Measurements from ENCODE around the gene METTL22.
A peak's percentile ranks its signal among the peaks of the same experiment; 100 is the strongest.

METTL22 gene

DNA sequence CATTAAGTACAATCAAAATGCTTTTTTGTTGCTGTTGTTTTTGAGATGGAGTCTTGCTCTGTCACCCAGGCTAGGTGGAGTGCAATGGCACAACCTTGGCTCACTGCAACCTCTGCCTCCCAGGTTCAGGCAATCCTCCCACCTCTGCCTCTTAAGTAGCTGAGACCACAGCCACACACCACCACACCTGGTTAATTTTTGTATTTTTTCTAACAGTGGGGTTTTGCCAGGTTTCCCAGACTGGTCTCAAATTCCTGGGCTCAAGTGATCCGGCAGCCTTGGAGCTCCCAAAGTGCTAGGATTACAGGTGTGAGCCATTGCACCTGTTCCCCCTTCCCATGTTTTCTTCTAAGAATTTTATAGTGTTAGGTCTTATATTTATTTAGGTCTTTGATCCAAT, 48.0 kb downstream of the METTL22 start:
- no peak overlapping the region for H3K27ac ChIP-seq

DNA sequence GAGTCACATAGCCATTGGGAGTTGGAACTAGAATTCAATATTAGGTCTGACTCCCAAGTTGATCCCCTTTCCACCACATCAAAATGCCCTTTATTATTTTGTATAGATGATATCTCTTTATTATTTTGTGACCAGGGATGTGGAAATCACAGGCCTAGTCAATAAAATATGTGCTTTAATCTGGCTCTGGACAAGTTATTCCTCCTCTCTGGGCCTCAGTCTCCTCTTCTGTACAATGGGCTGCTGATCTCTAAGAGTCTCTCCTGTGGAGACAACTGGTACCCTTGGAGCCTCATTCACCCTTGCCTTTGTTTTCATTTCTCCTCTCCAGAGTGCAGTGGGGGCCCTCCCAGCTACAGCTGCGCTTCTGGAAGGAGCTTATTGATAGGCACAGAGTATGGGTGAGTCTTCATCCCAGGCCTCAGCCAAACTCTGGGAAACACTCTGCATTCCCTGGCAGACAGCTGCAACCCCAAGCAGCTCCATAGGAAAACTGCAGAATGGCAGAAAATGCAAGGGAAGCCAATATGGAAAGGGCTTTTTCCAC, 48.6 kb downstream of the METTL22 start:
- Histone ChIP-seq H3K4me3 (ENCODE audit: low read depth in 1 of 2, low read length in 1 of 2) (no peak overlapping the region), H3K27me3 (peaks cover 14% of the 10 kb centered on the region), H3K4me1 (ENCODE audit: control insufficient read depth in 1 of 2, insufficient read depth in 1 of 2, low read depth in 1 of 2, low read length in 1 of 2) (peaks cover 11 to 15% of the 10 kb centered on the region in 2 experiments), H3K36me3 (peaks cover 48% of the 10 kb centered on the region), H3K27ac (no peak overlapping the region), H3K9me3 (no peaks in the 10 kb centered on the region)
- TF ChIP-seq, protein P1, sequence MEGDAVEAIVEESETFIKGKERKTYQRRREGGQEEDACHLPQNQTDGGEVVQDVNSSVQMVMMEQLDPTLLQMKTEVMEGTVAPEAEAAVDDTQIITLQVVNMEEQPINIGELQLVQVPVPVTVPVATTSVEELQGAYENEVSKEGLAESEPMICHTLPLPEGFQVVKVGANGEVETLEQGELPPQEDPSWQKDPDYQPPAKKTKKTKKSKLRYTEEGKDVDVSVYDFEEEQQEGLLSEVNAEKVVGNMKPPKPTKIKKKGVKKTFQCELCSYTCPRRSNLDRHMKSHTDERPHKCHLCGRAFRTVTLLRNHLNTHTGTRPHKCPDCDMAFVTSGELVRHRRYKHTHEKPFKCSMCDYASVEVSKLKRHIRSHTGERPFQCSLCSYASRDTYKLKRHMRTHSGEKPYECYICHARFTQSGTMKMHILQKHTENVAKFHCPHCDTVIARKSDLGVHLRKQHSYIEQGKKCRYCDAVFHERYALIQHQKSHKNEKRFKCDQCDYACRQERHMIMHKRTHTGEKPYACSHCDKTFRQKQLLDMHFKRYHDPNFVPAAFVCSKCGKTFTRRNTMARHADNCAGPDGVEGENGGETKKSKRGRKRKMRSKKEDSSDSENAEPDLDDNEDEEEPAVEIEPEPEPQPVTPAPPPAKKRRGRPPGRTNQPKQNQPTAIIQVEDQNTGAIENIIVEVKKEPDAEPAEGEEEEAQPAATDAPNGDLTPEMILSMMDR (IDR thresholded peaks at IDR 0.05) = no peak

More for the DNA sequence above, 48.0 kb downstream of the METTL22 start:
- Histone ChIP-seq H3K4me3 (ENCODE audit: low read depth in 1 of 2, low read length in 1 of 2) (no peak overlapping the region), H3K27me3 (peaks cover 8% of the 10 kb centered on the region), H3K4me1 (ENCODE audit: control insufficient read depth in 1 of 2, insufficient read depth in 1 of 2, low read depth in 1 of 2, low read length in 1 of 2) (peaks cover 5 to 11% of the 10 kb centered on the region in 2 experiments), H3K36me3 (peaks cover 54% of the 10 kb centered on the region), H3K9me3 (no peaks in the 10 kb centered on the region)
- TF ChIP-seq, protein P1 (IDR thresholded peaks at IDR 0.05) = no peak

DNA sequence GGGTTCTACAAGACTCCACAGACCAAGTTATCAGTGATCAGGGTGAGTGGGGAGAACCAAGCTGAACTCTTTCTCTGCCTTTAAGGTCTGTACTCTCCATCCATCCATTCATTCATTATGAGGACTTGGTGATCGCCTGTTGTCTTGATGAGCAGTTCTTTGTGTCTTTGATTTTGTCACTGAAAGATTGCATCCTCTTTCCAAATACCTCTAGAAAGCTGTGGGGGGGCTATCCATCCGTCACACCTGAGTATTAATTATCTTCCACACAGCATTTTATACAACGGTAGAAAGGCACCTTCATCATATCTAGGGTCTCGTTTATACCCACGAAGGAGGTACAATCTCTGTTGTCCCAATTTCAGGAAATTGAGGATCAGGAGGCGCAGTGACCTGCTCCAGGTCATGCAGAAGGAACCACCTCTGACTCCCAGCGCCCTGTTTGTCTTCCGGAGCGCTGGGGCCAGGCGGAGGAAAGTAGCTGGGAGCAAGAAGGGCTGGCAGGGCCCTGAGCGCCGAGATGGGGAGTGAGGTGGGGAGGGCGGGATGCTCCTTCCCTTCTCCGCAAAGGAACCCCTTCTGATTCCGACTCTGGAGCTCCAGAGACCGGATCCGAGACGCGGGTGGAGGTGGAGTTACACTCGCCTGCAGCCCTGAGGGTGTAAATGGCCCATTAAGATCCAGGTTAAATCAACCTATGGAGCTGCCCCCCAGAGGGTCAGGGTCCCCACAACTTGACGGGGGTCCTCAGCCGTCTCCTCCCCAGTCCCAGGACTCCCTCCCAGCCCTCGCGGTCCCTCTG, 52.3 kb downstream of the METTL22 start:
- Histone ChIP-seq H3K4me3 (ENCODE audit: low read depth in 1 of 2, low read length in 1 of 2) (peak overlapping the region; percentile 51 to 65), H3K27ac (peak overlapping the region; percentile 47), H3K9me3 (no peaks in the 10 kb centered on the region), H3K36me3 (peaks cover 19% of the 10 kb centered on the region), H3K27me3 (peaks cover 18% of the 10 kb centered on the region), H3K4me1 (ENCODE audit: control insufficient read depth in 1 of 2, insufficient read depth in 1 of 2, low read depth in 1 of 2, low read length in 1 of 2) (peaks cover 12 to 20% of the 10 kb centered on the region in 2 experiments)
- TF ChIP-seq, protein P1 (IDR thresholded peaks at IDR 0.05) = no peak

DNA sequence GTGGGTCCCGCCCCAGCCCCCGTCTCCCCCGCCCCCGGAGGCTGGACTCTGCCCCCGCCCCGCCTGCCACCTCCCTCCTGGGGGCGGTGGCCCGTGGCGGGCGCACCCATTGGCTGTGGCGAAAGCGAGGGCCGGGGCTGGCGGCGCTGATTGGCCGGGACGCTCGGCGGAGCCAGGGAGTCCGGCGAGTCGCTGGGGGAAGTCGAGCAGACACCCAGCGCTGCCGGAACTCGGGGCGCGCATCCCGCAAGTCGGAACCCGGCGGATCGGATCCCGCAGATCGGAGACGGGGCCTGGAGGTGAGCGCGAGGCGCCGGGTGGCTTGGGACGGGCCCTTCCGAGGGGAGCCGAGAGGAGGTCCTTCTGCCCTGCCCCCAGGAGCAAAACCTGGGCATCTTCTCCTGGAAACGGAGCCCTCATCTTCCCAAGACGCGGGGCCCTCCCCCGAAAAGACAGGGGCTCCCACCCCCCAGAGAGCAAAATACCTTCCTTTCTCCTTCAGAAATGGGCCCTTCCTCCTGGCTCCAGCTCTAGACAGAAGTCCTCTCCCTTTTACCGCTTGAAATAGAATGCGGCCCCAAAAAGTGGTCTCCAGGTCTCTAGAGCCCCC, 53.0 kb downstream of the METTL22 start, which contains the start of gene ABAT:
ABAT (plus strand) TSS at position 205 of the 610 bp plus-strand sequence. CDS start 61,123 bp downstream, outside the sequence.
- H3K9me3 ChIP-seq = no peaks in the 10 kb centered on the region
- peaks cover 18% of the 10 kb centered on the region for H3K27me3 ChIP-seq
- peaks cover 12 to 20% of the 10 kb centered on the region in 2 experiments for H3K4me1 ChIP-seq (ENCODE audit: control insufficient read depth in 1 of 2, insufficient read depth in 1 of 2, low read depth in 1 of 2, low read length in 1 of 2)
- TF ChIP-seq, protein P1 (IDR thresholded peaks at IDR 0.05) = peak; percentile 38
- H3K36me3 ChIP-seq = peaks cover 14% of the 10 kb centered on the region
- peak within 1 kb of the TSS; percentile 47 for H3K27ac ChIP-seq
- peak within 1 kb of the TSS; percentile 53 to 65 for H3K4me3 ChIP-seq (ENCODE audit: low read depth in 1 of 2, low read length in 1 of 2)

DNA sequence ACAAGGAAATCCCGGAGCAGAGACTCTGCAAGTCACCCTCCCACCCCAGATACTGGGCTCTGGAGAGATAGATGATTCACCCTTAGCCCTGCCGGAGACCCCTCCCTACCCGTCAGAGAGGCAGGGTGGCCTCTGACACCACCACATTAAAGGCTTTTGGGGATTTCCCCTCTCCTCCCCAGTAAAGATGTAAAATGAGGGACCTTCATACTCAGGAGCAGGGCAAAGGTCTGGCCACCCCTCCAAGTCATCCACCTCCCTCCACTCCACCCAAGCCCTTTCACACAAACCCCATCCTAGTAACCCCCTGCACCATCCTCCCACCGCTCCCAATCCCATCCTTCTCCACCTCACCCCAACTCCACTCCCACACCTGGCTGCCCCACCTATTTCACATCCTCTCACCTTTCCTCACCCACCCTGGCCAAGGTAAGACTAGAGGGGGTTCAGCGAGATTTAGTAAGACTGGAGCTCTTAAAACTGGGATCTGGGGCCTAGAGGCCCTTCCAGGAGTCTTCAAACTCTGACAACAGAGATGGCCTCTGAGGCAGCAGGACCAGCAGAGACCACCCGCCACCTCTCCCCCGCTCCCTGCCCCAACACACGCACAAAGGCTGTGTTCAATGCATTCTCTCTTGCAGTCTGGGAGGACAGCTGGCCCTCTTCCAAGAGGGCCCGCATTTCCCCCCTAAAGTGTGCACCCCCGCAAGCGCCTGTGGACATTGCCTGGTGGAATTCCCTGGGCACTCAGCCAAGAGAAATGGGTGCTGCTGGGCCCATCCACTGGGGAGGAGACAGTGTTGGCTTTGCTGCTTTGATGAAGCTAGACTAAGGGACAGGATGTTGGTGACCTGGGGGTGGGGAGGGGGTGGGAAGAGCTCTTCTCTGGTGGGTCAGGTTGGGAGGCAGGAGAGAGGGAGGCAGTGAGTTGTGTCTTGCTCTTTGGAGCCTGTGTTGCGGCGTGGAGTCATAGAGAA, 54.0 kb downstream of the METTL22 start:
- Histone ChIP-seq H3K36me3 (peaks cover 10% of the 10 kb centered on the region), H3K4me3 (ENCODE audit: low read depth in 1 of 2, low read length in 1 of 2) (peak overlapping the region; percentile 53 to 65), H3K27me3 (peaks cover 18% of the 10 kb centered on the region), H3K9me3 (no peaks in the 10 kb centered on the region), H3K27ac (no peak overlapping the region), H3K4me1 (ENCODE audit: control insufficient read depth in 1 of 2, insufficient read depth in 1 of 2, low read depth in 1 of 2, low read length in 1 of 2) (peaks cover 12 to 20% of the 10 kb centered on the region in 2 experiments)
- TF ChIP-seq, protein P1 (IDR thresholded peaks at IDR 0.05) = no peak

All from neutrophil (primary cell).